GM12873 (cell line): Measurements from ENCODE around the gene ZBTB20.

ENCODE experiments used
- TF ChIP-seq, protein P1 (sequence below): IDR thresholded peaks from 2 replicates; pipeline ENCODE4 v1.5.1; 2012; ENCODE audit warnings: low read depth, mild to moderate bottlenecking, moderate library complexity, low read length, control low read depth; ENCODE audit not compliant: insufficient read depth; ENCODE audit errors: missing control alignments

Gene ZBTB20

DNA sequence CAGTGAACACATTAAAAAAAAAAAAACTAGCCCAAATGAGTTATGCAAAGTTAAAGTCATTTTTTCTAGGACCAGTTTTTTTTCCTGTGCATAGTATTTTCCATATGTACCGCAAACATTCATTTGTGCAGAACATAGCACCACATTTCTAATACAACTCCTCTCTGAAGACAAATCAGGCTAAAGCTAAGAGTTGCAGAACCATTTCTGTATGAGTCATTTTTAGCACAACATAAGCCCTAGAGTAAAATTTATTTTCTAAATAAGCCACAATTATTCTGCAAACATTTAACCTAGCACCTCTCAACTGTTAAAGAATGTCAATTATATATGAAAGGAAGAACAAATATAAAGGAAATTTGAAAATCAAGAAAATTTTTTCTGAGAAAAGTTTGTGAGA lies 477.5 kb downstream of the ZBTB20 start:
- TF ChIP-seq, protein P1, sequence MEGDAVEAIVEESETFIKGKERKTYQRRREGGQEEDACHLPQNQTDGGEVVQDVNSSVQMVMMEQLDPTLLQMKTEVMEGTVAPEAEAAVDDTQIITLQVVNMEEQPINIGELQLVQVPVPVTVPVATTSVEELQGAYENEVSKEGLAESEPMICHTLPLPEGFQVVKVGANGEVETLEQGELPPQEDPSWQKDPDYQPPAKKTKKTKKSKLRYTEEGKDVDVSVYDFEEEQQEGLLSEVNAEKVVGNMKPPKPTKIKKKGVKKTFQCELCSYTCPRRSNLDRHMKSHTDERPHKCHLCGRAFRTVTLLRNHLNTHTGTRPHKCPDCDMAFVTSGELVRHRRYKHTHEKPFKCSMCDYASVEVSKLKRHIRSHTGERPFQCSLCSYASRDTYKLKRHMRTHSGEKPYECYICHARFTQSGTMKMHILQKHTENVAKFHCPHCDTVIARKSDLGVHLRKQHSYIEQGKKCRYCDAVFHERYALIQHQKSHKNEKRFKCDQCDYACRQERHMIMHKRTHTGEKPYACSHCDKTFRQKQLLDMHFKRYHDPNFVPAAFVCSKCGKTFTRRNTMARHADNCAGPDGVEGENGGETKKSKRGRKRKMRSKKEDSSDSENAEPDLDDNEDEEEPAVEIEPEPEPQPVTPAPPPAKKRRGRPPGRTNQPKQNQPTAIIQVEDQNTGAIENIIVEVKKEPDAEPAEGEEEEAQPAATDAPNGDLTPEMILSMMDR: no peak

DNA sequence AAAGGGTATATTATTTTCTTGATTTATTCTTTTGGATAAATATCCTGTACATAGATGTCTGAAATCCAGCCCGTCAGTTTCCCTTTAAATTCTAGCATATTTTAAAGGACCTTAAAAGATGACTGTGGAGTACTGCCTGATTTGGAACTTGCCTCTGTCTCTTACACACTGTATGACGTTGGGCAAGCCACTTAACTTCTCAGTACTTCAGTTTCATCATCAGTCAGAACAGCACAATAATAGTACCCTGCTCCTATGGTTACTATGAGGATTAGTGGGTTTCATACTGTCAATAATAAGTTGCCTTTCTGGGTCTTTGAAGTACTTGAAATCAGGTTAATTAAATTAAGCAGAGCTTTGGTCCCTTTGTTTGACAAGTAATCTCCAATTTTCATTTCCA lies 479.0 kb downstream of the ZBTB20 start:
- TF ChIP-seq, protein P1: no peak

DNA sequence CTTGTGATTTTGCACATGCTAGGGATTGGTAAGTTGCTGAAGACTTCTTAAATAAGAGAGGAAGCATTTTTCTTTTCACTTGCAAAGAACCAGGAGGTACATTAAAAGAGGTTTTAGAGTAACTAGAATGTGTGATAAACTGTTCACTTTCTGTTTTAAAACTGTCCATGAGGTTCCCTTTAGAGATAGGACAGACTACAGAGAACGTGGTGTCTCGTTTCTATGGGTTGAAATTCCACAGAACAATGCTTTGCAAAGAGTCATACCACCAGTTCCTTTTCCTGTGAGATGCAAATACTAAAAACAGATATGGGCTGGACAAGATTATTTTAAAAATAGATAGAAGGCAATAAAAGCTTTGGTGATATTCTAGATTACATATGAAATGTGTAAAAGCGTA lies 480.5 kb downstream of the ZBTB20 start:
- TF ChIP-seq, protein P1: no peak

DNA sequence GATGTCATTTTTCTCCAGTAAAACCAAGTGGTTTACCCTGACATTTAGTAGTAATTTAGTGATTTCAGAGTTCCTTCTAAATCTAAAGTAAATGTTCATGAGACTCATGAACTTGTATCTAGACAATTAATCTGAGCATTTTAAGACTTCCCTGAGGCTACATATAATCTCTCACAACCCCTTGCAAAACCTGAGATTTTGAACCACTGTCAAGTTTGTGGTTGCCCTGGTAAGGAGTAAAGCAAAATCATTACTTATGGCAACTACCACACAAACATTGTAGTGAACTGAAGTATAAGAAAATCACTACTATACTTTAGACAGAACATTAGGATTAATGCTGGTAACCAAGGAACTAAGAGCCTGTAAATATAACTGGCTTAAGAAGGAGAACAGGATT lies 483.1 kb downstream of the ZBTB20 start:
- TF ChIP-seq, protein P1: no peak

DNA sequence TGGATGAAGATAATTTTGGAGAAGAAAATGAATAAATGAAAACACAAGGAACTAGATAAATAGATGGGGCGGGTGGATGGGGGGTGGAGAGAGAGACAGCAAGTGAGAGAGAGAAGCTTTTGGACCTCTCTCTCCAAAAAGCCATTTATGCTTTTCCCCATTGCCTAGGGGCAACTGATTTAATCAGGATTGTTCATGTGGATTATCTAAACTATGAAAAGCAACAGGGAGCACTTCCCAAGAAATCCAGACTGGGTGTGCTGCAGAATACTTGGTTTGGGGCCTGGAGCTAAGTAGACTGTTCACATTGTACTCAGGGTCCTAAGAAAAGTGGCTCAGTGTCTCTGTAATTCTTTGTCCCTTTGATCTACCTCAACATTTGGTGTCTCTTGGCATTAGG lies 486.3 kb downstream of the ZBTB20 start:
- TF ChIP-seq, protein P1: no peak

DNA sequence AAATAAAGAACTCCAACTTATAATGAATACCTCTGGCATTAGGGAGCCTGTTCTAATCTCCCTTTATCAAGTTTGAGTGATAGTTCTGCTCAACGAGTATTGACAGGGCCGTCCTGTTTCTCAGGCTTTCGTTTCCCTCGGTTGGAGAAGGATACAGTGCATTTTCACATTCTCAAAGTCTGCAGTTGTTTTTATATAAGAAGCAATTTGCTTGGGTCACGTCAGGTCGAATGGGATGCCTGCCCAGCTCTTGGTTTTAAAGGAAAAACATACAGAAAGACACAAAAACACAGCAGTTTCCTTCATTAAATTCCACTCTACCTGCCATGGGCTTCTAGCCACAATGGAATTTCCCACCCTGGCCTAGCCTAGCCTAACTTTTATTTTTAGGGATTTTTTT lies 487.0 kb downstream of the ZBTB20 start:
- TF ChIP-seq, protein P1: no peak

DNA sequence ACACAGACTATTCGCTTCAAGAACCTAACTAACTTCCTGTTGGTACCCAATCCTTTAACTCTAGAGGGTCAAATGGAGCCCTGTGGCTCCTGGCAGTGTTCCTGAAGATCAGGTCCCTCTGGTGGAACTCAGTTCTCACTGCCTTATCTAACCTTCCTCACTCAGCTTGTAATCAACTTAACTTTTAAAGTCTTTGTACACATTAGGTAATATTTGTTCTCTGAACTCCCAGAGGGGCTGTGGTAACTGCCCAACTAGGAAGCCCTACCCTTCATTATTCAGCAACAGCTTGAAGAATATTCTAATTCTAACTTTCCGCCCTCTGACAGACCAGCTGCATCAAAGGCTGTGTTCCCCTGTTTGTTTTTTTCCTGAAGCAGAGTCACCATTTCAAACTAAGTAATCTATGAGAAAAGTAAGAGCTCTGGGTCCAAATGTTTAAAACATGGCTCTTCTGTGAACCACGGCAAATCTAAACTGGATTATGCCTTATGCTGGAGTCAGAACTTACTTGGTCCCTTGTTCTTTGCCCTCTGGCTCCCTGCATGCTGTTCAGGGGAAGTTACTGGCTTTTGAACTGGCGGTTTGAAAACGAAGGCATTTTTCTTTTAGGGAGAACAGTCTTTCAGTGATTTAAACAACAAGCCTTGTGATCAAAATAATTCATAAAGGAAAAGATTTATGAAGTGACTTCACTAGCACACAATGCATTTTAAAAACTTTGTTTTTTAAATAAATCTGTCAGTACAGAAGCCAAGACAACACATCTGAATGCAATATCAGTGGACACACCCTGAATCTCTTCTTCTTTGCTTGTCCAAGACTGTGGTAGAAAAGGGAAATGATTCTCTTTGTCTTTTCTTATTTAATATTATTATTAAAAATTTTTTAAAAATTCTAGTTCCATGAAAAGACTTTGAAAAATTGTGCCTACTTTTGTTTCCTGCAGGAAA lies 487.7 kb downstream of the ZBTB20 start:
- TF ChIP-seq, protein P1: no peak
